Hepatocyte (in vitro differentiated cells): ENCODE data around the gene RGS6.

Experiments used
- EZH2 ChIP-seq: fragments of 200-600 bp; sonication (generic); IDR thresholded peaks from 2 replicates; pipeline ENCODE4 v1.6.1; 2016; ENCODE audit warnings: antibody characterized with exemption, mild to moderate bottlenecking, borderline replicate concordance
- TF ChIP-seq, protein P1 (sequence below): fragments of 200-600 bp; sonication (generic); IDR thresholded peaks from 2 replicates; pipeline ENCODE4 v1.5.1; 2016; ENCODE audit warnings: antibody characterized with exemption, mild to moderate bottlenecking; ENCODE audit not compliant: poor library complexity

DNA sequence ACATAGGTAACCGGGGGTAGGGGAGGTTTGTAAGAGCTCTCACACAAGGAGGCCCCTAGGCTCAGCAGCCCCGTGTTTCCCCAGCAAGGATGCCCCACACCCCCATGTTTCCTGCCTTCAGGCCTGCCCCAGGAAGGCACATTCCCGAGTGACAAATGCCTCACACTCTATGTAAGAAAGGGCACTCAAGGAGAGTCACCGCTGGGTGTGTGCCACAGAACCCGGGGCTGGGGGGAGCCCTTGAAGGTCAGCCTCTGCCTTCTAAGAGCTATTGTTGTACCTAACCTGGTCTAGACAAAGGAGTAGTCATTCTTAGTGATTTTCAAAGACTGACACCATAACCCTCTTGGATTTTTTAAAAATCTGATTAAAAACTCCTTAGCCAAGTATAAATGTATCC lies 628.1 kb downstream of the RGS6 start:
- TF ChIP-seq, protein P1, sequence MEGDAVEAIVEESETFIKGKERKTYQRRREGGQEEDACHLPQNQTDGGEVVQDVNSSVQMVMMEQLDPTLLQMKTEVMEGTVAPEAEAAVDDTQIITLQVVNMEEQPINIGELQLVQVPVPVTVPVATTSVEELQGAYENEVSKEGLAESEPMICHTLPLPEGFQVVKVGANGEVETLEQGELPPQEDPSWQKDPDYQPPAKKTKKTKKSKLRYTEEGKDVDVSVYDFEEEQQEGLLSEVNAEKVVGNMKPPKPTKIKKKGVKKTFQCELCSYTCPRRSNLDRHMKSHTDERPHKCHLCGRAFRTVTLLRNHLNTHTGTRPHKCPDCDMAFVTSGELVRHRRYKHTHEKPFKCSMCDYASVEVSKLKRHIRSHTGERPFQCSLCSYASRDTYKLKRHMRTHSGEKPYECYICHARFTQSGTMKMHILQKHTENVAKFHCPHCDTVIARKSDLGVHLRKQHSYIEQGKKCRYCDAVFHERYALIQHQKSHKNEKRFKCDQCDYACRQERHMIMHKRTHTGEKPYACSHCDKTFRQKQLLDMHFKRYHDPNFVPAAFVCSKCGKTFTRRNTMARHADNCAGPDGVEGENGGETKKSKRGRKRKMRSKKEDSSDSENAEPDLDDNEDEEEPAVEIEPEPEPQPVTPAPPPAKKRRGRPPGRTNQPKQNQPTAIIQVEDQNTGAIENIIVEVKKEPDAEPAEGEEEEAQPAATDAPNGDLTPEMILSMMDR = no peak
- no peak for TF ChIP-seq EZH2
